K562 (cell line): ENCODE data around the gene WDR70. TPM values are rescaled to one million over a fixed set of nuclear protein-coding genes. Genes with fewer than 3 reads are reported as not detected.

Experiments used
- CBX5 ChIP-seq: IDR thresholded peaks from 2 replicates; pipeline ENCODE4 v1.6.1; 2014; ENCODE audit warnings: low read depth, borderline replicate concordance
- KAT2B ChIP-seq: IDR thresholded peaks from one replicate; pipeline ENCODE4 v1.6.1; 2012; ENCODE audit warnings: low read depth, mild to moderate bottlenecking, control low read depth, inconsistent platforms, low read length, moderate library complexity
- OTX1 ChIP-seq: fragments of 450-650 bp; formaldehyde crosslinking; IDR thresholded peaks from 2 replicates; pipeline ENCODE4 v1.4.0; 2022; ENCODE audit warnings: mild to moderate bottlenecking
- SAFB2 ChIP-seq: fragments of 200-400 bp; formaldehyde crosslinking; IDR thresholded peaks from 2 replicates; pipeline ENCODE4 v1.6.1; 2018; ENCODE audit warnings: borderline replicate concordance, low read length, low read depth, moderate library complexity; ENCODE audit not compliant: severe bottlenecking
- SMARCC2 ChIP-seq: fragments of 450-650 bp; IDR thresholded peaks from 2 replicates; pipeline ENCODE4 v1.6.1; 2017; ENCODE audit warnings: antibody characterized with exemption, moderate library complexity, mild to moderate bottlenecking, low read depth
- TAF9B ChIP-seq: fragments of 450-650 bp; IDR thresholded peaks from 2 replicates; pipeline ENCODE4 v1.6.1; 2018; ENCODE audit warnings: mild to moderate bottlenecking; ENCODE audit not compliant: partially characterized antibody
- ZBTB8A ChIP-seq: fragments of 450-650 bp; IDR thresholded peaks from 2 replicates; pipeline ENCODE4 v1.6.1; 2018; ENCODE audit warnings: mild to moderate bottlenecking, moderate library complexity; ENCODE audit not compliant: partially characterized antibody
- ZNF507 ChIP-seq: conservative IDR thresholded peaks from 2 replicates; pipeline ENCODE4 v1.6.1; 2017; ENCODE audit warnings: missing genetic modification characterization, missing compliant biosample characterization
- polyA plus RNA-seq, 8 experiments: library from polyadenylated mRNA; depleted of rRNA in 4 of 8; stranded (reverse) in 5 of 8; unstranded in 3 of 8; fragments of >200 nt; fragmentation: Nextera tagmentation in 2 of 8; fragmentation: Illumina TruSeq in 1 of 8; extraction: Ambion mirVana in 2 of 8; extraction: Trizol in 1 of 8; gene quantifications; 2 replicates each; pipeline versions ENCODE4 v1.2.1 to v1.2.3, GENCODE V29; 2011 to 2014; ENCODE audit warnings: inconsistent platforms in 1 of 8, missing spikeins in 1 of 8
- total RNA-seq, 7 experiments: library from RNA; depleted of rRNA in 6 of 7; stranded (reverse); fragments of >200 nt in 6 of 7; fragmentation: Illumina TruSeq in 2 of 7; extraction: Trizol in 2 of 7; gene quantifications; 2 replicates each; pipeline versions ENCODE4 v1.2.1 to v1.2.3, GENCODE V29; 2011 to 2021; ENCODE audit warnings: low replicate concordance in 1 of 7
- TF ChIP-seq, protein P1 (sequence below): IDR thresholded peaks from 2 replicates; pipeline ENCODE4 v1.6.1; 2014; ENCODE audit warnings: antibody characterized with exemption
- TF ChIP-seq, protein P2 (sequence below): fragments of 450-650 bp; IDR thresholded peaks from one replicate; pipeline ENCODE4 v1.6.1; 2018; ENCODE audit warnings: mild to moderate bottlenecking, moderate library complexity; ENCODE audit not compliant: partially characterized antibody

Gene WDR70
- total and polyA plus RNA-seq, 9 of the 15 experiments (the other 6 are each of a cell fraction or from before 2014, with no cell fraction given) = 16.8 to 46.6 (median 38.8) TPM

DNA sequence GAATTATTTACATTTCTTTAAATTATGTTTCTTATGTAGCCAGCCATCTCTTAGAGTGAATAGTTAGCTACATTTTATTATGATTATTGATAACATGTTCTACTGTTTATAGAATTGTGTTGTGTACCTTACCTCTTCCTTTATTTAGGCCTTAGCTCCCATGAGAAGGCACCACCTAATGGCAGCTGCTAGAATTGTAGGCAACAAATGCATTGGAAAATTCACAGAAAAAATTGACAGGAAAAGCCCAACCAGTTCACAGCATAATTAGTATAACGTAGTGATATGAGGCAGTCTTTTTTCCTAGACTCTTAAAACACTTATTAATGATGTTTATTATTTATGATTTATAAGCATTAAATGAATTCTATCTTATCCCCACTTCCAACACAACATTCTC lies 175.8 kb downstream of the WDR70 start (continued):
- TF ChIP-seq OTX1 (CRISPR knock-in tag) (no peak), SMARCC2 (no peak), ZBTB8A (no peak), KAT2B (no peak), CBX5 (no peak), SAFB2 (no peak), TAF9B (no peak), ZNF507 (tag) (no peak)
- TF ChIP-seq, protein P1, sequence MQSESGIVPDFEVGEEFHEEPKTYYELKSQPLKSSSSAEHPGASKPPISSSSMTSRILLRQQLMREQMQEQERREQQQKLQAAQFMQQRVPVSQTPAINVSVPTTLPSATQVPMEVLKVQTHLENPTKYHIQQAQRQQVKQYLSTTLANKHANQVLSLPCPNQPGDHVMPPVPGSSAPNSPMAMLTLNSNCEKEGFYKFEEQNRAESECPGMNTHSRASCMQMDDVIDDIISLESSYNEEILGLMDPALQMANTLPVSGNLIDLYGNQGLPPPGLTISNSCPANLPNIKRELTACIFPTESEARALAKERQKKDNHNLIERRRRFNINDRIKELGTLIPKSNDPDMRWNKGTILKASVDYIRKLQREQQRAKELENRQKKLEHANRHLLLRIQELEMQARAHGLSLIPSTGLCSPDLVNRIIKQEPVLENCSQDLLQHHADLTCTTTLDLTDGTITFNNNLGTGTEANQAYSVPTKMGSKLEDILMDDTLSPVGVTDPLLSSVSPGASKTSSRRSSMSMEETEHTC = no peak
- TF ChIP-seq, protein P2, sequence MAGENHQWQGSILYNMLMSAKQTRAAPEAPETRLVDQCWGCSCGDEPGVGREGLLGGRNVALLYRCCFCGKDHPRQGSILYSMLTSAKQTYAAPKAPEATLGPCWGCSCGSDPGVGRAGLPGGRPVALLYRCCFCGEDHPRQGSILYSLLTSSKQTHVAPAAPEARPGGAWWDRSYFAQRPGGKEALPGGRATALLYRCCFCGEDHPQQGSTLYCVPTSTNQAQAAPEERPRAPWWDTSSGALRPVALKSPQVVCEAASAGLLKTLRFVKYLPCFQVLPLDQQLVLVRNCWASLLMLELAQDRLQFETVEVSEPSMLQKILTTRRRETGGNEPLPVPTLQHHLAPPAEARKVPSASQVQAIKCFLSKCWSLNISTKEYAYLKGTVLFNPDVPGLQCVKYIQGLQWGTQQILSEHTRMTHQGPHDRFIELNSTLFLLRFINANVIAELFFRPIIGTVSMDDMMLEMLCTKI = no peak
